ENCODE results near the gene GARRE1. TPM values are rescaled to one million over a fixed set of nuclear protein-coding genes. Genes with fewer than 3 reads are reported as not detected.
"Not testable (repeated sequence)": the region's sequence is repeated elsewhere in the genome, so short reads cannot be mapped to it uniquely, and the experiment has no call there.

GARRE1 gene
- total and polyA plus RNA-seq, 2 of the 8 experiments (the other 6 are each of a cell fraction or from before 2014, with no cell fraction given), result 16.4 to 23.1 TPM

DNA sequence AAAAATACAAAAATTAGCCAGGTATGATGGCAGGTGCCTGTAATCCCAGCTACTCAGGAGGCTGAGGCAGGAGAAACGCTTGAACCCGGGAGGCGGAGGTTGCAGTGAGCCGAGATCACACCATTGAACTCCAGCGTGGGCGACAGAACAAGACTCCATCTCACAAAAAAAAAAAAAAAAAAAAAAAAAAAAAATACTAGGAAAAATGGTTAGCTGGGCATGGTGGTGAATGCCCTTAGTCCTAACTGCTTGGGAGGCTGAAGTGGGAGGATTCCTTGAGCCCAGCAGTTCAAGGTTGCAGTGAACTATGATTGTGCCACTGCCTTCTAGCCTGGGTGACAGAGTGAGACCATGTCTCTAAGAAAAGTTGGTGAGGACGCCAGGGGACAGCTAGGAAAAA, 49.0 kb upstream of the GARRE1 start:
- H2AFZ ChIP-seq (ENCODE audit: low read length); H4K20me1 ChIP-seq (replicated peaks in 1 of 2; ENCODE audit: control insufficient read depth in 1 of 2, insufficient read depth in 2 of 2, low read length in 2 of 2); H2BK5ac ChIP-seq (ENCODE audit: low read depth, low read length): not testable (repeated sequence)

More for the DNA sequence above, 49.0 kb upstream of the GARRE1 start:
- H3K27me3 ChIP-seq (replicated peaks in 1 of 4; ENCODE audit: control insufficient read depth in 3 of 4, extremely low read depth in 1 of 4, insufficient read depth in 3 of 4, low read length in 3 of 4); FAIRE-seq; H4K8ac ChIP-seq (ENCODE audit: extremely low read depth, insufficient read depth, low read length); H2BK120ac ChIP-seq (replicated peaks; ENCODE audit: low read depth, low read length); H3K9ac ChIP-seq (replicated peaks in 1 of 4; ENCODE audit: extremely low read depth in 1 of 4, low read depth in 3 of 4, low read length in 3 of 4); H3K14ac ChIP-seq (ENCODE audit: insufficient read length); H4K5ac ChIP-seq (ENCODE audit: insufficient read length, low read depth, low read length); H3K79me2 ChIP-seq (ENCODE audit: control insufficient read depth in 1 of 2, insufficient read depth in 2 of 2, low read length in 2 of 2); H3K27ac ChIP-seq (ENCODE audit: low read depth, low read length); H3K4me2 ChIP-seq (ENCODE audit: insufficient read depth in 1 of 2, low read depth in 2 of 2, low read length in 2 of 2); DNase-seq (ENCODE audit: low read depth in 1 of 2, low spot score in 2 of 2); H2AK5ac ChIP-seq (ENCODE audit: low read depth, low read length); H3K9me3 ChIP-seq (ENCODE audit: insufficient read depth in 2 of 2, low read depth in 1 of 2, low read length in 1 of 2); H3K23ac ChIP-seq (ENCODE audit: insufficient read length); H2BK20ac ChIP-seq (ENCODE audit: low read length); H3K56ac ChIP-seq (replicated peaks; ENCODE audit: insufficient read length, low read depth, low read length); H3K4me3 ChIP-seq (ENCODE audit: extremely low read depth in 1 of 4, insufficient read depth in 2 of 4, low read depth in 3 of 4, low read length in 4 of 4); H3K18ac ChIP-seq (ENCODE audit: extremely low read depth, low read length); H3K79me1 ChIP-seq (ENCODE audit: low read depth, low read length); H3K4me1 ChIP-seq (replicated peaks in 1 of 4; ENCODE audit: control insufficient read depth in 3 of 4, insufficient read depth in 4 of 4, low read length in 3 of 4); H4K91ac ChIP-seq (replicated peaks; ENCODE audit: insufficient read length, low read length); H2BK12ac ChIP-seq (ENCODE audit: low read depth, low read length); H3K23me2 ChIP-seq (ENCODE audit: low read depth, low read length); H2BK15ac ChIP-seq (ENCODE audit: low read length); H3K4ac ChIP-seq (replicated peaks; ENCODE audit: insufficient read length, low read depth, low read length): not testable (repeated sequence)
- 94% methylated on average over 7 of the region's 7 CpGs; no CpG with 5 or more reads in 1 of the 2 experiments for WGBS, 2 experiments (ENCODE audit: extremely low coverage in 1 of 2, insufficient coverage in 1 of 2, insufficient read length in 1 of 2, insufficient replicate concordance in 2 of 2, low coverage in 1 of 2, low lambda C conversion rate in 2 of 2, missing lambda C conversion rate in 1 of 2)
- CTCF ChIA-PET (ENCODE audit: partially characterized antibody), result interaction anchor here (0.8 kb wide), 1 partner anchor 26 kb away, joined by 3 read pairs; no protein-coding TSS in a partner anchor
- peaks cover 3 to 53% (median 8%) of the 10 kb centered on the region in 4 experiments for H3K36me3 ChIP-seq (ENCODE audit: control insufficient read depth in 2 of 4, insufficient read depth in 4 of 4, low read length in 3 of 4)
- POLR2A ChIA-PET (ENCODE audit: partially characterized antibody), result interaction anchor here (1.6 kb wide), 1 partner anchor 20 kb away, joined by 6 read pairs; no protein-coding TSS in a partner anchor

Measured in H1 (cell line).